IMR-90 (cell line): ENCODE results near the gene SEC24D.

Experiments used
- BHLHE40 ChIP-seq: fragments of 150-350 bp; IDR thresholded peaks from 2 replicates; pipeline ENCODE4 v1.6.1; 2016; ENCODE audit warnings: mild to moderate bottlenecking, low read depth, low read length
- CHD1 ChIP-seq: IDR thresholded peaks from 2 replicates; pipeline ENCODE4 v1.6.1; 2012; ENCODE audit warnings: low read depth, low read length, improper control_type of control experiment
- MXI1 ChIP-seq: IDR thresholded peaks from 2 replicates; pipeline ENCODE4 v1.6.1; 2012; ENCODE audit warnings: low read depth, mild to moderate bottlenecking, low read length, moderate library complexity, borderline replicate concordance
- POLR2A ChIP-seq: IDR thresholded peaks from 2 replicates; pipeline ENCODE4 v1.6.1; 2012; ENCODE audit warnings: mild to moderate bottlenecking, low read depth, low read length
- RAD21 ChIP-seq: IDR thresholded peaks from 2 replicates; pipeline ENCODE4 v1.6.1; 2012; ENCODE audit warnings: low read length, improper control_type of control experiment
- TF ChIP-seq, protein P1 (sequence below): conservative IDR thresholded peaks from 2 replicates; pipeline ENCODE4 v1.5.1; 2012; ENCODE audit warnings: mild to moderate bottlenecking, low read depth, low read length, improper control_type of control experiment
- TF ChIP-seq, protein P2 (sequence below): fragments of 150-350 bp; IDR thresholded peaks from 2 replicates; pipeline ENCODE4 v1.6.1; 2017; ENCODE audit warnings: mild to moderate bottlenecking, antibody characterized with exemption, low read length, low read depth

DNA sequence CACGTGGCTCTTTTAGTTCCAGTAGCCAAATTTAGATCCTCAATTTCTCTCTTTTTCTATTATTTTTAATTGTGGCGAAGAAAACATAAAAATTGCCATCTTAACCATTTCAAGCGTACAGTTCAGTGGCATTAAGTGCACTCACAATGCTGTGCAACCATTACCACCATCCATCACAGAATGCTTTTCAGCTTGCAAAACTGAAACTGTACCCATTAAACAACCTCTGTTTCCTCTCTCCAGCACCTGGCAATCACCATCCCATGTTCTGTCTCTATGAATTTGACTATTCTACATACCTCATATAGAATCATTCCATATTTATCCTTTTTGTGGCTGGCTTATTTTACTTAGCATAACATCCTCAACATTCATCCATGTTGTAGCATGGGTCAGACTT, 75.8 kb downstream of the SEC24D start:
- TF ChIP-seq POLR2A (no peak), BHLHE40 (no peak), MXI1 (no peak), RAD21 (no peak), CHD1 (no peak)
- TF ChIP-seq, protein P1, sequence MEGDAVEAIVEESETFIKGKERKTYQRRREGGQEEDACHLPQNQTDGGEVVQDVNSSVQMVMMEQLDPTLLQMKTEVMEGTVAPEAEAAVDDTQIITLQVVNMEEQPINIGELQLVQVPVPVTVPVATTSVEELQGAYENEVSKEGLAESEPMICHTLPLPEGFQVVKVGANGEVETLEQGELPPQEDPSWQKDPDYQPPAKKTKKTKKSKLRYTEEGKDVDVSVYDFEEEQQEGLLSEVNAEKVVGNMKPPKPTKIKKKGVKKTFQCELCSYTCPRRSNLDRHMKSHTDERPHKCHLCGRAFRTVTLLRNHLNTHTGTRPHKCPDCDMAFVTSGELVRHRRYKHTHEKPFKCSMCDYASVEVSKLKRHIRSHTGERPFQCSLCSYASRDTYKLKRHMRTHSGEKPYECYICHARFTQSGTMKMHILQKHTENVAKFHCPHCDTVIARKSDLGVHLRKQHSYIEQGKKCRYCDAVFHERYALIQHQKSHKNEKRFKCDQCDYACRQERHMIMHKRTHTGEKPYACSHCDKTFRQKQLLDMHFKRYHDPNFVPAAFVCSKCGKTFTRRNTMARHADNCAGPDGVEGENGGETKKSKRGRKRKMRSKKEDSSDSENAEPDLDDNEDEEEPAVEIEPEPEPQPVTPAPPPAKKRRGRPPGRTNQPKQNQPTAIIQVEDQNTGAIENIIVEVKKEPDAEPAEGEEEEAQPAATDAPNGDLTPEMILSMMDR, result no peak
- TF ChIP-seq, protein P2, sequence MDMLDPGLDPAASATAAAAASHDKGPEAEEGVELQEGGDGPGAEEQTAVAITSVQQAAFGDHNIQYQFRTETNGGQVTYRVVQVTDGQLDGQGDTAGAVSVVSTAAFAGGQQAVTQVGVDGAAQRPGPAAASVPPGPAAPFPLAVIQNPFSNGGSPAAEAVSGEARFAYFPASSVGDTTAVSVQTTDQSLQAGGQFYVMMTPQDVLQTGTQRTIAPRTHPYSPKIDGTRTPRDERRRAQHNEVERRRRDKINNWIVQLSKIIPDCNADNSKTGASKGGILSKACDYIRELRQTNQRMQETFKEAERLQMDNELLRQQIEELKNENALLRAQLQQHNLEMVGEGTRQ, result no peak
